Subcutaneous abdominal adipose tissue (tissue), 5 donors: ENCODE data around the gene KCTD21.
A peak's percentile ranks its signal among the peaks of the same experiment; 100 is the strongest.

ENCODE experiments used
- H3K27ac ChIP-seq: one replicate; pipeline ENCODE4 v1.7.0; 2013; ENCODE audit warnings: low read depth, mild to moderate bottlenecking, inconsistent platforms, low read length, moderate library complexity
- H3K27me3 ChIP-seq, 5 donors: one replicate each; pipeline ENCODE4 v1.7.0; 2013; ENCODE audit warnings: low read length in 5 of 5, inconsistent platforms in 1 of 5; ENCODE audit not compliant: control insufficient read depth in 5 of 5, insufficient read depth in 4 of 5
- H3K36me3 ChIP-seq, 5 donors: one replicate each; pipeline ENCODE4 v1.7.0; 2013; ENCODE audit warnings: low read length in 5 of 5; ENCODE audit not compliant: control insufficient read depth in 5 of 5, insufficient read depth in 5 of 5
- H3K4me1 ChIP-seq, 5 donors: one replicate each; pipeline ENCODE4 v1.7.0; 2013; ENCODE audit warnings: low read length in 5 of 5, mild to moderate bottlenecking in 3 of 5, moderate library complexity in 1 of 5; ENCODE audit not compliant: control insufficient read depth in 5 of 5, insufficient read depth in 5 of 5
- H3K4me3 ChIP-seq, 5 donors: one replicate each; pipeline ENCODE4 v1.7.0; 2013; ENCODE audit warnings: low read length in 5 of 5, low read depth in 1 of 5
- H3K9ac ChIP-seq, 5 donors: one replicate each; pipeline ENCODE4 v1.7.0; 2013; ENCODE audit warnings: low read length in 5 of 5, mild to moderate bottlenecking in 4 of 5, moderate library complexity in 3 of 5
- H3K9me3 ChIP-seq, 5 donors: one replicate each; pipeline ENCODE4 v1.7.0; 2013; ENCODE audit warnings: low read length in 5 of 5; ENCODE audit not compliant: control insufficient read depth in 5 of 5
- donor health status: healthy.
- donor health status: healthy.
- donor health status: healthy.
- donor health status: healthy.
- donor health status: healthy.

KCTD21 gene

DNA sequence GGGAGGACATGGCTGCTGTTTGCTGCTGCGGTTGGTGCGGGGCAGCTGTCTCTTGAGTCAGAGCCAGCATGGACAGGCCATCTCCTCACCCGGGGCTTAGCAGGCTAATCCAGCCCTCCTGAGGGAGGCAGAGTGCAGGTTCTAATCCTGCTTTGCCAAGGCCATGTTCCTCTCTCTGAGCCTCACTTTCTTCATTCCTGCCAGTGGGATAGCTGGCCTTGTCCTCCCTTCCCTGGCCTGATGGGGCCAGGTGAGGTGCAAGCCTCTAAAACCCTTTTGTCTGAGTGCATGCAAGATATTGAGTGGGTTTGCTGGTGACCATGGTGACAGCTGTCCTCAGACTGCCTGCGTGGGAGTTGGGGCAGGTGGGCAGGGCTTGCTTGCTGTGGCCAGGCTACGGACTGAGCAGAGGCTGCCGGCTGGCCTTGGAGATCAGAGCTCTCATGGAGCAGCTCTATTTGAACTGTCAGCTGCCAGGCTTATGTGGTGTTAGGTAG lies 3.8 kb upstream of the KCTD21 start:
- H3K4me1 ChIP-seq: peaks cover 4 to 51% (median 36%) of the 10 kb centered on the region in 5 donors
- no peaks in the 10 kb centered on the region for H3K9me3 ChIP-seq
- no peak overlapping the region for H3K4me3 ChIP-seq
- peak overlapping the region; percentile 19 for H3K27ac ChIP-seq
- H3K27me3 ChIP-seq: no peaks in the 10 kb centered on the region
- H3K9ac ChIP-seq: no peak overlapping the region
- H3K36me3 ChIP-seq: peaks cover 0 to 4% (median 2%) of the 10 kb centered on the region in 5 donors

DNA sequence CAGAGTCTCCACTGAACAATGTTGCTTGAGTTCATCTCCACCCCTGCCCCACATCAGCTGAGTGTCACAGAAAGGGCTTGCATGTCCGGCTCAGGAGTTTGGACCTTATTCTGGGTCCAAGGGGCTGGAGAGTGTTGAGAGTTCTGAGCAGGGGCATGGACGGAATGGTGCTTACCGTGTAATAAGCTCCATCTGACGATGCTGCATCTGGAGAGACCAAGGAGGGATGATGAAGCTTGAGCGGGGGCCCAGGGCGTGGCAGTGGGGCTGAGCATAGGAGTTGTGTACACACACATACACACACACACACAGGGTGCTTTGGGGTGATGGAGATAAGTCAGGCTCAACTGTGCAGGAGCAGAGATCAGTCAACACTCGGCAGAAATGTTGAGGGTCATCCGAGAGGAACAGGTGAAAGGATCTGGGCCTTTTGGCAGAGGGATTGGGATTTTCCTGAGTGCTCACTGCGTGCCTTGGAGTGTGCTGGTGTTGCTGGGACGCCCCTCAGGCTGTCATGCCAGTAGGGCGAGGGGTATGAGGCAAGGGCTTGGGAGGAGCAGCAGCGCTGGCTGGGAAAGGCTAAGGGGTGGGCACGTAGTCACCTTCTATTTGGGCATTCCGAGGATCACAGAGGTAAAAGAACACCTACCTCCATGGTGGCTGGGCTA lies 2.6 kb upstream of the KCTD21 start:
- peaks cover 4 to 59% (median 43%) of the 10 kb centered on the region in 5 donors for H3K4me1 ChIP-seq
- peaks cover 0 to 4% (median 1%) of the 10 kb centered on the region in 5 donors for H3K36me3 ChIP-seq
- H3K27me3 ChIP-seq: no peaks in the 10 kb centered on the region
- no peak overlapping the region for H3K27ac ChIP-seq
- peak overlapping the region in 1 of 5 donors; percentile 17 for H3K9ac ChIP-seq
- no peaks in the 10 kb centered on the region for H3K9me3 ChIP-seq
- H3K4me3 ChIP-seq: peak overlapping the region in 1 of 5 donors; percentile 2

DNA sequence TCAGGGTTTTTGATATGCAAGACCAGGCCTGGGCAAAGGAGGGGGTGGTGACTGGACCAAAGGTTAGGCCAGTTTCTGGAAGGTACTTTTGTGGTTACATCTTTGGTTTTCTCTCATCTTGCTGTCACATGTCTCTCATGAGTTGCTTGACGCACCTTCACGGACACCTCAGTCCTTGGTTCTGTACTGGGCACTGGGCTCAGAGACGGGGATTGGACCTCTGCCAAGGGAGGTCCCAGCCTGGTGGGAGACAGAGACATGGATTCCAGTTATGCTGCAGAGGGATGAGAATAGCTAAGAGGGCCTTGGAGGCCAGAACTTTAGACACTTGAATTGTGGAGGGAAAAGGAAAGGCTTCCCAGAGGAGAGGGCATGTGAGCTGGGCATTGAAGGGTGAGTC lies 1.9 kb upstream of the KCTD21 start:
- Histone ChIP-seq H3K9me3 (no peaks in the 10 kb centered on the region), H3K27me3 (no peaks in the 10 kb centered on the region), H3K9ac (peak overlapping the region in 1 of 5 donors; percentile 87), H3K4me1 (peaks cover 4 to 61% (median 45%) of the 10 kb centered on the region in 5 donors), H3K4me3 (no peak overlapping the region), H3K36me3 (peaks cover 0 to 6% (median 2%) of the 10 kb centered on the region in 5 donors), H3K27ac (peak overlapping the region; percentile 60)

DNA sequence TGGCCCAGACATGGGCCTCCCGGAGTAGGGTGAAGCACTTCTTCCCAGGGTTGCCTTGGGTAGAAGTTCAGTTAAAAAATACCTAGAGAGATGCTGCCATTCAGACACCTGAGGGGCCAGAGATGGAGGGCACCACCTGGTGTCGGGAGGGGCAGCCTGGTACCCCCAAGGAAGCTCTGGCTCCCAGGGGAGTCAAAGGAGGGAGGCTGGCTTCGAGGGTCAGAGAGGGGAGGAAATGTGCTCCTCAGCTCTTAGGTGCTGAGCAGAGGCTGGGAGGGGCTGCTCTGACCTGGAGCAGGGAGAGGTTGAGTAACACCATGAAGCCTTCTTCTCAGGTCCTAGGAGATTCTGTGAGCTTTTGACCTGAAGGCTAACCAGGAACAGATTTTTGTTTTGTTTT lies 1.4 kb upstream of the KCTD21 start:
- H3K27ac ChIP-seq: peak overlapping the region; percentile 60
- H3K36me3 ChIP-seq: peaks cover 0 to 6% (median 2%) of the 10 kb centered on the region in 5 donors
- H3K9ac ChIP-seq: peak overlapping the region in 3 of 5 donors; percentile 73 to 87 (median 84)
- H3K27me3 ChIP-seq: no peaks in the 10 kb centered on the region
- no peaks in the 10 kb centered on the region for H3K9me3 ChIP-seq
- H3K4me3 ChIP-seq: peak overlapping the region in 4 of 5 donors; percentile 69 to 97 (median 92)
- peaks cover 4 to 61% (median 50%) of the 10 kb centered on the region in 5 donors for H3K4me1 ChIP-seq

DNA sequence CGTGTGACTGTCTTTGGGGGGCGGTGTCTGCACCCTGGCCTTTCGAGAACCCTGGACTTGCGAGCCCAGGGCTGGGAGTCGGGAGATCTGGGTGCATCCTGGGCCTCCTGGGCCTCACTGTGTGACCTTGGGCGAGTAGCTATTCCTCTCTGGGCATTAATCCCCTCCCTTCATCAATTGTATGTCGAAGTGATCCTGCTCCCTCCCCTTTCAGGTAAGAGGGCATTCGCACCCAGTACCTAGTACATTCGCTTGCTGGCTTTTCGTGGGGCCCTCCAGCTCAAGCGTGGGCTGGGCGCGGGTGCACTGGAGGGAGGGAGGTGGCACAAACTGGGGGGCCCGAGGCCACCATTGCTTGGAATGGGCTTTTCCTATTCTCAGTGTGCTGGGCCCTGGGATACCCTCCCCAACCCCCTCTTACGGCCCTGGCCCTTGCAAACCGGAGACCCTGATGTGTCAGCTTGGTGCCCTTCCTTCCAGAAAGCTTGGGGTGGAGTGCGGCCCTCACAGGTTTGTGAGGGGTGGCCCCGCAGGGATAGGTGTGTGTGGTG lies 823 bp upstream of the KCTD21 start:
- Histone ChIP-seq H3K27me3 (no peaks in the 10 kb centered on the region), H3K4me3 (peak overlapping the region; percentile 69 to 97 (median 90)), H3K9ac (peak overlapping the region; percentile 56 to 87 (median 78)), H3K9me3 (no peaks in the 10 kb centered on the region), H3K27ac (peak overlapping the region; percentile 60), H3K36me3 (peaks cover 0 to 6% (median 2%) of the 10 kb centered on the region in 5 donors), H3K4me1 (peaks cover 4 to 62% (median 50%) of the 10 kb centered on the region in 5 donors)

DNA sequence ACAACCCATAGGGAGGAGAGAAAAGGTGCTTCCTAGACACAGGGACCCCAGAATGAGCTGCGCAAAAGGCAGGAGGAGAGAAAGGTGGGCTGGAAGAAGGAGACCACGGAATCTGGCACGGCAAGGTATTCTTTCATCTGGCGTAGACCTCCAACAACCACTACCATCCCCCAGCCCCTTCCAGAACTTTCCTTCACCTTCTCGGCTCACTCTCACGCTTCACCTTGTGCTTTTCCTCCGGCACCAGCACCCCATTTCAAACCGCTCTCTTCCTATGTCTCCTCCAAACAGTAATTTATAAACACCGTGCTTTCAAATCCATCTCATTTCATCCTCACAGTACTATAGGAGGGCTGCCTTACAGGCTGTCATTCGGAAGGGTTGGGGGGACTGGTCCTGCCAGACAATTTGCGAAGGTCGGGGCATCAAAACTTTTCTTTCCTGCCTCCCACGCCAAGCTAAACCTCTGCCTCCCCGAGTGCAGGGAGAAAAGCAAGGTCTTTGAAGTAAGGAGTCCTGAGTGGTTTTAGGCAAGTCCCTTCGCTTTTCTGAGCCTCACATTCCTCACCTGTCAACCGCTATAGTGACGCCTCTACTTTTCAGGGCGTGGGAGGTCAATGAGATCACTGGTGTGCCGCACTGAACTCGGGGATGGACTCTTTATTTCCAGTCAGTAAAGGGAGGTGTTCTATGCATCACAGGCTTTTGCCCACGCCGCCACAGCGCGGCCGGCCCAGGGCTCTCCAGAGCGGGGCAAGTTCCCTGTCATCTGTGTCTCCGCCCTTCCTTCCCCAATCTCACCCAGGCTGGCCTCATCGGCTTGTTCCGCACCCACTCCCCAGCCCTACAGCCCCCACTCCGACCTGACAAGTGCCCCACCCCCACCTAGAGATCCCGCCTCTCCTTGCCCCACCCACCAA lies 800 bp downstream of the KCTD21 start:
- Histone ChIP-seq H3K4me3 (peak overlapping the region; percentile 84 to 97 (median 91)), H3K9ac (peak overlapping the region; percentile 76 to 94 (median 84)), H3K4me1 (peaks cover 6 to 54% (median 44%) of the 10 kb centered on the region in 5 donors), H3K27ac (peak overlapping the region; percentile 94), H3K36me3 (peaks cover 0 to 7% (median 0%) of the 10 kb centered on the region in 5 donors), H3K9me3 (no peaks in the 10 kb centered on the region), H3K27me3 (no peaks in the 10 kb centered on the region)

DNA sequence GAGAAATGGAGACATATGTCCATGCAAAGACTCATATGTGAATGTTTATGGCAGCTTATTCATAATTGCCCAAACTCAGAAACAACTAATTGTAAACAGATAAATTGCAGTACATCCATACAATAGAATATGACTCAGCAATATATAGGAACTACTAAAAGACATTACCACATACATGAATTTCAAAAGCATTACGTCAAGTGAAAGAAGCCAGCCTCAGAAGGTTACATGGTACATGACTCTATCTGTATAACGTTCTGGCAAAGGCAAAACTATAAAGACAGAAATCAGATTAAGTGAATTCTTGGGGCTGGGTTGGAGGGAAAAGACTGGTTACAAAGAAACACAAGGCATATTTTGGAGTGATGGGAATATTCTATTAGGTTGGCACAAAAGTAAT lies 7.2 kb downstream of the KCTD21 start:
- H3K36me3 ChIP-seq: peaks cover 0 to 22% (median 10%) of the 10 kb centered on the region in 5 donors
- H3K27me3 ChIP-seq: no peaks in the 10 kb centered on the region
- no peaks in the 10 kb centered on the region for H3K9me3 ChIP-seq
- no peak overlapping the region for H3K27ac ChIP-seq
- peaks cover 0 to 11% (median 2%) of the 10 kb centered on the region in 5 donors for H3K4me1 ChIP-seq
- H3K4me3 ChIP-seq: no peak overlapping the region
- H3K9ac ChIP-seq: no peak overlapping the region

DNA sequence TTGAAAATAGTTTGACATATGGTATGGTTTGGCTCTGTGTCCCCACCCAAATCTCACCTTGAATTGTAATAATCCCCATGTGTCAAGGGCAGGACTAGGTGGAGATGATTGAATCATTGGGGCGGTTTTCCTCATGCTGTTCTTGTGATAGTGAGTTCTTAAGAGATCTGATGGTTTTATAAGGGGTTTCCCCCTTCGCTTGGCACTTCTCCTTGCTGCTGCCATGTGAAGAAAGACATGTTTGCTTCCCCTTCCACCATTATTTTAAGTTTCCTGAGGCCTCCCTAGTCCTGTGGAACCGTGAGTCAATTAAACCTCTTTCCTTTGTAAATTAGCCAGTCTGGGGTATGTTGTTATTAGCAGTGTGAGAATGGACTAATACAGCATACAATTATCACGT lies 7.7 kb downstream of the KCTD21 start:
- Histone ChIP-seq H3K9ac (no peak overlapping the region), H3K27me3 (no peaks in the 10 kb centered on the region), H3K9me3 (no peaks in the 10 kb centered on the region), H3K4me3 (no peak overlapping the region), H3K4me1 (peaks cover 0 to 9% (median 2%) of the 10 kb centered on the region in 5 donors), H3K36me3 (peaks cover 0 to 21% (median 10%) of the 10 kb centered on the region in 5 donors), H3K27ac (no peak overlapping the region)

DNA sequence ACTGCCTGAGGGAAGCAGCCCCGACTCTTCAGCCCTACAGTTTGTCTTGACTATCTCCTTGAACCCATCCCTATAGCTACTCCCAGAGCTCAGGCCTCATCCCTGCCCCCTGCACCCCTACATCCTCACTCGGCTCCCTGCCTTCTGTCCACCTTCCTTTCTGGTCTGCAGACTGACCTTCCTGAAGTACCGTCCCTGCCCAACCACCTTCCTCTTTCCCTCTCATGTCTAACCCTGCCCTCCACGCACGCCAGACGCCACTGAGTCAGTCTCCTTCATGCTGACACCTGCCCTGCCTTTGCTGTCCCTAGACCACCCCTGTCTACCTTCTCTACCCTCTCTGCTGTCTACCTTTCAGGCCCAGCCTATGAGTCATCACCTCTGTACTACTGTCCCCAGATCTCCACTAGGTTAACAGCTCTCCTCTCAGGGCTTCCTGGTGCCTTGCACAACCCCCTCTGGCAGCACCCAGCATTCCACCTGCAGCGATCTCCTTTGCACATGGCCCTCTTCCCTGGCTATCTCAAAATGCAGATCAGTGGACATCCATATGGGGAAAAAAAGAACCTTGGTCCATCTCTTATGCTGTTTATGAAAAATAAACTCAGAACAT lies 8.9 kb downstream of the KCTD21 start:
- no peak overlapping the region for H3K9ac ChIP-seq
- no peak overlapping the region for H3K4me3 ChIP-seq
- no peak overlapping the region for H3K27ac ChIP-seq
- peaks cover 0 to 8% (median 0%) of the 10 kb centered on the region in 5 donors for H3K4me1 ChIP-seq
- H3K9me3 ChIP-seq: no peaks in the 10 kb centered on the region
- H3K36me3 ChIP-seq: peaks cover 0 to 21% (median 9%) of the 10 kb centered on the region in 5 donors
- no peaks in the 10 kb centered on the region for H3K27me3 ChIP-seq
